ENCODE results near the gene ST6GALNAC6. TPM values are rescaled to one million over a fixed set of nuclear protein-coding genes. Genes with fewer than 3 reads are reported as not detected.
A peak's percentile ranks its signal among the peaks of the same experiment; 100 is the strongest.

Gene ST6GALNAC6
- total and polyA plus RNA-seq, 4 donors = 22.5 to 40.4 (median 32.3) TPM

DNA sequence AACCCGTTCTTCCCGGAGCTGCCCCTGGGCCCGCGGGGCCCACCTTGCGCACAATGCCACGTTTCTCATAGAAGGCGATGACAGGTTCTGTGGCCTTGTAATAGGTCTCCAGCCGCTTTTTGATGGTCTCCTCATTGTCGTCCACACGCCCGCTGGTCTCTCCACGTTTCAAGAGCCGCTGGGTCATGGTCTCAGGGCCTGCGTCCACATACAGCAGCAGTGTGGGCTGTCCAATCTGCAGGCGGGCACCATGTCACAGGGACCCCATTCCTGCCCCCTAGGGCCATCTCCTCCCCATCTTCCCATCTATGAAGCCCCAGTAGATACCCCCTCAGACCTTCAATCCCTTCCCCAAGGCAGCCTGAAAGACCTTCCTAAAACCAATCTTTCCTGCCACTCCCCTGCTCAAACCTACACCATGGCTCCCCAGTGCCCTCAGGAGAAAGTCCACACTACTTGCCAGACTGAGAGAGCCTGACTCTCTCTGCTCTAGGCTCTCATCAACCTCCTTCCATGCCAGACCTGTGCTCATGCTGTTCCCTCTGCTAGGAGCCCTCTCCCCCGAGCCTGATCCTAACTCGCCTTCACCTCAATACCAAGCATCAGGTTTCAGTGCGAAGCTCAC lies 31.0 kb downstream of the ST6GALNAC6 start:
- DNase-seq (ENCODE audit: low spot score) = no peak
- Histone ChIP-seq H3K27me3 (ENCODE audit: control insufficient read depth in 4 of 4, insufficient read depth in 4 of 4, low read length in 3 of 4) (no peaks in the 10 kb centered on the region), H3K9me3 (ENCODE audit: control insufficient read depth in 4 of 4, low read length in 3 of 4) (no peaks in the 10 kb centered on the region), H3K4me1 (ENCODE audit: control insufficient read depth in 4 of 4, insufficient read depth in 4 of 4, low read length in 3 of 4) (peaks cover 0 to 3% (median 0%) of the 10 kb centered on the region in 4 donors), H3K36me3 (ENCODE audit: control insufficient read depth in 4 of 4, insufficient read depth in 3 of 4, low read depth in 1 of 4, low read length in 3 of 4) (peaks cover 0 to 6% (median under 1%) of the 10 kb centered on the region in 4 donors), H3K4me3 (ENCODE audit: low read depth in 1 of 3, low read length in 3 of 3) (no peak overlapping the region), H3K27ac (ENCODE audit: low read depth in 1 of 2, low read length in 2 of 2) (peak overlapping the region in 1 of 2 donors; percentile 18), H3K9ac (ENCODE audit: low read depth in 1 of 2, low read length in 2 of 2) (no peak overlapping the region)
- WGBS = 95% methylated on average over 18 of the region's 18 CpGs
- TF ChIP-seq, protein P1, sequence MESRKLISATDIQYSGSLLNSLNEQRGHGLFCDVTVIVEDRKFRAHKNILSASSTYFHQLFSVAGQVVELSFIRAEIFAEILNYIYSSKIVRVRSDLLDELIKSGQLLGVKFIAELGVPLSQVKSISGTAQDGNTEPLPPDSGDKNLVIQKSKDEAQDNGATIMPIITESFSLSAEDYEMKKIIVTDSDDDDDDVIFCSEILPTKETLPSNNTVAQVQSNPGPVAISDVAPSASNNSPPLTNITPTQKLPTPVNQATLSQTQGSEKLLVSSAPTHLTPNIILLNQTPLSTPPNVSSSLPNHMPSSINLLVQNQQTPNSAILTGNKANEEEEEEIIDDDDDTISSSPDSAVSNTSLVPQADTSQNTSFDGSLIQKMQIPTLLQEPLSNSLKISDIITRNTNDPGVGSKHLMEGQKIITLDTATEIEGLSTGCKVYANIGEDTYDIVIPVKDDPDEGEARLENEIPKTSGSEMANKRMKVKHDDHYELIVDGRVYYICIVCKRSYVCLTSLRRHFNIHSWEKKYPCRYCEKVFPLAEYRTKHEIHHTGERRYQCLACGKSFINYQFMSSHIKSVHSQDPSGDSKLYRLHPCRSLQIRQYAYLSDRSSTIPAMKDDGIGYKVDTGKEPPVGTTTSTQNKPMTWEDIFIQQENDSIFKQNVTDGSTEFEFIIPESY (IDR thresholded peaks at IDR 0.05) = no peak
- TF ChIP-seq, protein P2, sequence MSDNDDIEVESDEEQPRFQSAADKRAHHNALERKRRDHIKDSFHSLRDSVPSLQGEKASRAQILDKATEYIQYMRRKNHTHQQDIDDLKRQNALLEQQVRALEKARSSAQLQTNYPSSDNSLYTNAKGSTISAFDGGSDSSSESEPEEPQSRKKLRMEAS (IDR thresholded peaks at IDR 0.05) = no peak
- no peak for TF ChIP-seq FOXA1 (IDR thresholded peaks at IDR 0.05)

DNA sequence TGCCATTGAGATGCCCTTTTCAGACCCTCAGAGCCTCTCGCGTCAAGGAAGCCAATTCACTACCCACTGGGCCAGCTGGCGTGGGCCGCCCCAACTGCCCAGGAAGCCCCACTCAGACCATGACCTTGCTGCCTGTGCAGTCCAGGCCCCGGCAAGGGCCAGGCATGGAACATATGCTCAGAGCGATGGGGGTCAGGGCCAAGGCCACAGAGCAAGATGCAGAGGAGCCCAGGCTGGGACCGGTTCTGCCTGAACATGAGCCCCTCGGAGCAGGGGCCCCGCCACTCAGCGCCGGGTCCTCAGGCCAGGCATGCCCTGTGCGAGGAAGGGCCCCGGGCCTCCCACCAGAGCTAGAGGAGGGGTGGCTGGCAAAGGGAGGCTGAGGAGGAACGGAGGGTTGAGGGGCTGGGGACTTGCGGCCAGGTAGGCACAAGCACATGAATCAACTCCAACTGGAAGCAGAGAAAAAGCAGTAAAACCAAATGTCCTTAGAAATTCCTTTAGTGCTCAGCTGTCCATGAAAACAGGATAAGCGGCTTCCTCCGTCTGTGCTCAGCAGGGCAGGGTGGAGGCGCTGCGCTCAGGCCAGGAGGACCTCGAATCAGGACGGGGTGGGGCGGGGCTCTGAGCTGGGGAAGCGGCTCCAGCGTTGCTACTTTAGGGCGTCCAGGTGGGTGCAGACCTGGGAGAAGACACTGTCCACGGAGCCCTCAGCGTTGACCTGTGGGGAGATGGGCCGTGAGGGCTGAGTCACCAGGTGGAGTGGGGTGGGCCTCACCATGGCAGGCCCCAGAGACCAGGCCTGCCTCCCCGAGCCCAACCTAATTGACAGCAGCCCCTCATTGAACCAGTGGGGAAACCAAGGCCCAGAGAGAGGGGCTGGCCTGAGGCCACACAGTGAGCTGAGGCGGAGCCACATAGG lies 31.8 kb downstream of the ST6GALNAC6 start:
- Histone ChIP-seq H3K27ac (ENCODE audit: low read depth in 1 of 2, low read length in 2 of 2) (peak overlapping the region in 1 of 2 donors; percentile 18), H3K27me3 (ENCODE audit: control insufficient read depth in 4 of 4, insufficient read depth in 4 of 4, low read length in 3 of 4) (no peaks in the 10 kb centered on the region), H3K36me3 (ENCODE audit: control insufficient read depth in 4 of 4, insufficient read depth in 3 of 4, low read depth in 1 of 4, low read length in 3 of 4) (peaks cover 0 to 6% (median 0%) of the 10 kb centered on the region in 4 donors), H3K9ac (ENCODE audit: low read depth in 1 of 2, low read length in 2 of 2) (no peak overlapping the region), H3K9me3 (ENCODE audit: control insufficient read depth in 4 of 4, low read length in 3 of 4) (no peaks in the 10 kb centered on the region), H3K4me3 (ENCODE audit: low read depth in 1 of 3, low read length in 3 of 3) (no peak overlapping the region), H3K4me1 (ENCODE audit: control insufficient read depth in 4 of 4, insufficient read depth in 4 of 4, low read length in 3 of 4) (peaks cover 0 to 4% (median 2%) of the 10 kb centered on the region in 4 donors)
- TF ChIP-seq NR2F2 (IDR thresholded peaks at IDR 0.05) (no peak), HNF4A (conservative IDR thresholded peaks at IDR 0.05) (no peak), SP1 (IDR thresholded peaks at IDR 0.05) (no peak), GABPA (IDR thresholded peaks at IDR 0.05 in 1 of 2, conservative IDR thresholded peaks at IDR 0.05 in 1 of 2) (no peak), EGR1 (IDR thresholded peaks at IDR 0.05; ENCODE audit: low read depth in 2 of 2) (no peak), HNF4G (IDR thresholded peaks at IDR 0.05) (no peak)
- TF ChIP-seq, protein P1 (IDR thresholded peaks at IDR 0.05) = no peak
- 88% methylated on average over 30 of the region's 30 CpGs for WGBS
- no peak for DNase-seq (ENCODE audit: low spot score)

DNA sequence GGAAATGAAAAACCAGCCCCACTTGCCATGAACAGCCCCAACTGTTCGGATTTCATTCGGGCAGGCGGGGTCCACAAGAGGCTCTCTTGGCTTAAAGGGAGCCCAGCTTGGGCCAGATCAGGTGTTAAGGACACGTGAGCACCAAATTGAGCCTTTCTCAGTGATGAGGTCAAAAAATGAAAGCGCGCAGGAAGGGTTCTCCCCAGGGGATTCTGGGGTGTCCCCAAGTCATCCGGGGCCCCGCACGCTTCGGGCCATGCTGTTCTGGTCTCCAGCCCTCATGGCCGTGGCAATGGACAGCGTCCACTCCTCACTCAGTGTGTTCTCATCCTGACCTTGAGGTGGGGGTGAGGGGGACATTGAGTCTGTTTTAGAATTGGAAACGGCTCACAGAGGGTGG lies 32.9 kb downstream of the ST6GALNAC6 start:
- Histone ChIP-seq H3K27ac (ENCODE audit: low read depth in 1 of 2, low read length in 2 of 2) (no peak overlapping the region), H3K36me3 (ENCODE audit: control insufficient read depth in 4 of 4, insufficient read depth in 3 of 4, low read depth in 1 of 4, low read length in 3 of 4) (peaks cover 0 to 3% (median 0%) of the 10 kb centered on the region in 4 donors), H3K9ac (ENCODE audit: low read depth in 1 of 2, low read length in 2 of 2) (no peak overlapping the region), H3K27me3 (ENCODE audit: control insufficient read depth in 4 of 4, insufficient read depth in 4 of 4, low read length in 3 of 4) (no peaks in the 10 kb centered on the region), H3K9me3 (ENCODE audit: control insufficient read depth in 4 of 4, low read length in 3 of 4) (no peaks in the 10 kb centered on the region), H3K4me1 (ENCODE audit: control insufficient read depth in 4 of 4, insufficient read depth in 4 of 4, low read length in 3 of 4) (peaks cover 0 to 10% (median 2%) of the 10 kb centered on the region in 4 donors), H3K4me3 (ENCODE audit: low read depth in 1 of 3, low read length in 3 of 3) (no peak overlapping the region)
- 97% methylated on average over 13 of the region's 13 CpGs for WGBS
- DNase-seq (ENCODE audit: low spot score) = no peak
- TF ChIP-seq SP1 (IDR thresholded peaks at IDR 0.05) (no peak), RAD21 (IDR thresholded peaks at IDR 0.05) (no peak), HNF4A (conservative IDR thresholded peaks at IDR 0.05) (no peak), EGR1 (IDR thresholded peaks at IDR 0.05; ENCODE audit: low read depth in 2 of 2) (no peak), NR2F2 (IDR thresholded peaks at IDR 0.05) (no peak), TAF1 (conservative IDR thresholded peaks at IDR 0.05) (no peak), GABPA (IDR thresholded peaks at IDR 0.05 in 1 of 2, conservative IDR thresholded peaks at IDR 0.05 in 1 of 2) (no peak)
- TF ChIP-seq, protein P3, sequence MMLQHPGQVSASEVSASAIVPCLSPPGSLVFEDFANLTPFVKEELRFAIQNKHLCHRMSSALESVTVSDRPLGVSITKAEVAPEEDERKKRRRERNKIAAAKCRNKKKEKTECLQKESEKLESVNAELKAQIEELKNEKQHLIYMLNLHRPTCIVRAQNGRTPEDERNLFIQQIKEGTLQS (IDR thresholded peaks at IDR 0.05) = no peak
- TF ChIP-seq, protein P4, sequence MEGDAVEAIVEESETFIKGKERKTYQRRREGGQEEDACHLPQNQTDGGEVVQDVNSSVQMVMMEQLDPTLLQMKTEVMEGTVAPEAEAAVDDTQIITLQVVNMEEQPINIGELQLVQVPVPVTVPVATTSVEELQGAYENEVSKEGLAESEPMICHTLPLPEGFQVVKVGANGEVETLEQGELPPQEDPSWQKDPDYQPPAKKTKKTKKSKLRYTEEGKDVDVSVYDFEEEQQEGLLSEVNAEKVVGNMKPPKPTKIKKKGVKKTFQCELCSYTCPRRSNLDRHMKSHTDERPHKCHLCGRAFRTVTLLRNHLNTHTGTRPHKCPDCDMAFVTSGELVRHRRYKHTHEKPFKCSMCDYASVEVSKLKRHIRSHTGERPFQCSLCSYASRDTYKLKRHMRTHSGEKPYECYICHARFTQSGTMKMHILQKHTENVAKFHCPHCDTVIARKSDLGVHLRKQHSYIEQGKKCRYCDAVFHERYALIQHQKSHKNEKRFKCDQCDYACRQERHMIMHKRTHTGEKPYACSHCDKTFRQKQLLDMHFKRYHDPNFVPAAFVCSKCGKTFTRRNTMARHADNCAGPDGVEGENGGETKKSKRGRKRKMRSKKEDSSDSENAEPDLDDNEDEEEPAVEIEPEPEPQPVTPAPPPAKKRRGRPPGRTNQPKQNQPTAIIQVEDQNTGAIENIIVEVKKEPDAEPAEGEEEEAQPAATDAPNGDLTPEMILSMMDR (IDR thresholded peaks at IDR 0.05; ENCODE audit: low read depth, low read length, missing input control) = no peak
- TF ChIP-seq, protein P5, sequence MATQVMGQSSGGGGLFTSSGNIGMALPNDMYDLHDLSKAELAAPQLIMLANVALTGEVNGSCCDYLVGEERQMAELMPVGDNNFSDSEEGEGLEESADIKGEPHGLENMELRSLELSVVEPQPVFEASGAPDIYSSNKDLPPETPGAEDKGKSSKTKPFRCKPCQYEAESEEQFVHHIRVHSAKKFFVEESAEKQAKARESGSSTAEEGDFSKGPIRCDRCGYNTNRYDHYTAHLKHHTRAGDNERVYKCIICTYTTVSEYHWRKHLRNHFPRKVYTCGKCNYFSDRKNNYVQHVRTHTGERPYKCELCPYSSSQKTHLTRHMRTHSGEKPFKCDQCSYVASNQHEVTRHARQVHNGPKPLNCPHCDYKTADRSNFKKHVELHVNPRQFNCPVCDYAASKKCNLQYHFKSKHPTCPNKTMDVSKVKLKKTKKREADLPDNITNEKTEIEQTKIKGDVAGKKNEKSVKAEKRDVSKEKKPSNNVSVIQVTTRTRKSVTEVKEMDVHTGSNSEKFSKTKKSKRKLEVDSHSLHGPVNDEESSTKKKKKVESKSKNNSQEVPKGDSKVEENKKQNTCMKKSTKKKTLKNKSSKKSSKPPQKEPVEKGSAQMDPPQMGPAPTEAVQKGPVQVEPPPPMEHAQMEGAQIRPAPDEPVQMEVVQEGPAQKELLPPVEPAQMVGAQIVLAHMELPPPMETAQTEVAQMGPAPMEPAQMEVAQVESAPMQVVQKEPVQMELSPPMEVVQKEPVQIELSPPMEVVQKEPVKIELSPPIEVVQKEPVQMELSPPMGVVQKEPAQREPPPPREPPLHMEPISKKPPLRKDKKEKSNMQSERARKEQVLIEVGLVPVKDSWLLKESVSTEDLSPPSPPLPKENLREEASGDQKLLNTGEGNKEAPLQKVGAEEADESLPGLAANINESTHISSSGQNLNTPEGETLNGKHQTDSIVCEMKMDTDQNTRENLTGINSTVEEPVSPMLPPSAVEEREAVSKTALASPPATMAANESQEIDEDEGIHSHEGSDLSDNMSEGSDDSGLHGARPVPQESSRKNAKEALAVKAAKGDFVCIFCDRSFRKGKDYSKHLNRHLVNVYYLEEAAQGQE (IDR thresholded peaks at IDR 0.05) = no peak
